OCI-LY7 (cell line): ENCODE measurements around the gene MKRN3. TPM values are rescaled to one million over a fixed set of nuclear protein-coding genes. Genes with fewer than 3 reads are reported as not detected.
"Not testable (repeated sequence)": the region's sequence is repeated elsewhere in the genome, so short reads cannot be mapped to it uniquely, and the experiment has no call there.

ENCODE experiments used
- BruUV-seq: library from RNA; stranded (reverse); fragments of 400-500 nt; replicated peaks from 2 replicates; lab custom pipeline; 2021; lab: Mats Ljungman, UMichigan
- CTCF ChIA-PET: fragments of 300-600 bp; sonication (Branson Sonifier 250); formaldehyde crosslinking; loops from one replicate; lab custom pipeline; 2022; ENCODE audit warnings: antibody characterized with exemption; ENCODE audit not compliant: unreplicated experiment; lab: Charles Lee
- POLR2A ChIA-PET: fragments of 300-600 bp; sonication (Branson Sonifier 250); formaldehyde crosslinking; loops from one replicate; lab custom pipeline; 2022; ENCODE audit warnings: antibody characterized with exemption; lab: Charles Lee
- DNase-seq: peaks from one replicate; pipeline ENCODE4 v3.0.0-alpha.2; 2015; ENCODE audit warnings: low spot score
- H2AFZ ChIP-seq: fragments of 200-600 bp; sonication (generic), shearing (Covaris generic); 2 replicates; pipeline ENCODE4 v1.6.1; 2014; ENCODE audit warnings: mild to moderate bottlenecking, antibody characterized with exemption, low read length, moderate library complexity
- H3K27ac ChIP-seq: fragments of 200-600 bp; sonication (generic); 2 replicates; pipeline ENCODE4 v1.5.1; 2014; ENCODE audit warnings: mixed run types, low read depth, mild to moderate bottlenecking, moderate library complexity, low read length, inconsistent platforms; ENCODE audit not compliant: poor library complexity, severe bottlenecking
- H3K36me3 ChIP-seq: fragments of 200-600 bp; sonication (generic); 2 replicates; pipeline ENCODE4 v1.6.1; 2014; ENCODE audit warnings: mild to moderate bottlenecking, antibody characterized with exemption, low read length, moderate library complexity, mixed read lengths; ENCODE audit not compliant: insufficient read depth
- H3K4me1 ChIP-seq: fragments of 200-600 bp; sonication (generic); 2 replicates; pipeline ENCODE4 v1.5.1; 2014; ENCODE audit warnings: mild to moderate bottlenecking, low read length; ENCODE audit not compliant: insufficient read depth, poor library complexity, severe bottlenecking
- H3K4me2 ChIP-seq: fragments of 200-600 bp; sonication (generic); 2 replicates; pipeline ENCODE4 v1.6.1; 2014; ENCODE audit warnings: mild to moderate bottlenecking, low read length
- H3K4me3 ChIP-seq: fragments of 200-600 bp; sonication (generic); 2 replicates; pipeline ENCODE4 v1.5.1; 2014; ENCODE audit warnings: mild to moderate bottlenecking, low read depth, low read length; ENCODE audit not compliant: poor library complexity, severe bottlenecking
- H3K79me2 ChIP-seq: fragments of 200-600 bp; sonication (generic); 2 replicates; pipeline ENCODE4 v1.6.1; 2016; ENCODE audit warnings: low read depth, mild to moderate bottlenecking, low read length, moderate library complexity, mixed read lengths; ENCODE audit not compliant: insufficient read depth
- H3K9me2 ChIP-seq: fragments of 200-600 bp; sonication (generic); 2 replicates; pipeline ENCODE4 v1.6.1; 2016; ENCODE audit warnings: mild to moderate bottlenecking, low read length, mixed read lengths; ENCODE audit not compliant: insufficient read depth
- H3K9me3 ChIP-seq: fragments of 200-600 bp; sonication (generic); 2 replicates; pipeline ENCODE4 v1.6.1; 2014; ENCODE audit warnings: mild to moderate bottlenecking, mixed run types, low read length, mixed read lengths
- H4K20me1 ChIP-seq: fragments of 200-600 bp; sonication (generic); 2 replicates; pipeline ENCODE4 v1.6.1; 2014; ENCODE audit warnings: mild to moderate bottlenecking, antibody characterized with exemption, low read length, moderate library complexity, mixed read lengths; ENCODE audit not compliant: insufficient read depth
- CTCF ChIP-seq: fragments of 200-600 bp; sonication (generic); conservative IDR thresholded peaks from 2 replicates; pipeline ENCODE4 v1.5.1; 2014; ENCODE audit warnings: mild to moderate bottlenecking, antibody characterized with exemption, low read length, moderate library complexity, mixed read lengths
- EZH2phosphoT487 ChIP-seq: fragments of 200-600 bp; sonication (generic); IDR thresholded peaks from 2 replicates; pipeline ENCODE4 v1.6.1; 2018; ENCODE audit warnings: low read depth, borderline replicate concordance, mild to moderate bottlenecking, mixed run types, antibody characterized with exemption, low read length, moderate library complexity, mixed read lengths
- intact Hi-C: fragments of 100-400 bp; cut with micrococcal nuclease; formaldehyde crosslinking; loops from one replicate; pipeline ENCODE4 v1.10.0; 2022; ENCODE audit not compliant: unreplicated experiment
- total RNA-seq, 2 experiments: library from RNA; depleted of rRNA in 1 of 2; stranded (reverse); fragments of >200 nt in 1 of 2; shearing (Covaris generic) in 1 of 2; gene quantifications; 2 replicates each; pipeline ENCODE4 v1.2.3, GENCODE V29; 2014 to 2022

The MKRN3 gene
- total RNA-seq, 2 experiments from 2014 or later: not detected

- CTCF ChIA-PET: no interaction called here
- H3K9me2 ChIP-seq: no peaks in the 10 kb centered on the region
- intact Hi-C loops: no loop called here
- H2AFZ ChIP-seq: no peak overlapping the region
- TF ChIP-seq EZH2phosphoT487 (no peak), CTCF (no peak)
- no peak overlapping the region for H3K4me2 ChIP-seq
- BruUV-seq: no TSS peak
- H3K4me3 ChIP-seq: no peak overlapping the region
- POLR2A ChIA-PET: no interaction called here
- no peaks in the 10 kb centered on the region for H3K79me2 ChIP-seq
- no peak for DNase-seq
- no peaks in the 10 kb centered on the region for H4K20me1 ChIP-seq
- no peak overlapping the region for H3K27ac ChIP-seq
- no peaks in the 10 kb centered on the region for H3K36me3 ChIP-seq
- H3K4me1 ChIP-seq: no peaks in the 10 kb centered on the region
- no peaks in the 10 kb centered on the region for H3K9me3 ChIP-seq
Measured at GRCh38 chr15:23594252-23594770, 28.8 kb downstream of the MKRN3 start.

- Histone ChIP-seq H3K9me2 (no peaks in the 10 kb centered on the region), H3K4me1 (no peaks in the 10 kb centered on the region), H2AFZ (no peak overlapping the region), H4K20me1 (no peaks in the 10 kb centered on the region), H3K36me3 (no peaks in the 10 kb centered on the region), H3K4me3 (no peak overlapping the region), H3K79me2 (no peaks in the 10 kb centered on the region), H3K4me2 (no peak overlapping the region), H3K27ac (no peak overlapping the region), H3K9me3 (no peaks in the 10 kb centered on the region)
- TF ChIP-seq EZH2phosphoT487: no peak
- TF ChIP-seq CTCF: no peak
- no peak for DNase-seq
- intact Hi-C loops: no loop called here
- ChIA-PET POLR2A (no interaction called here), CTCF (no interaction called here)
- BruUV-seq: no TSS peak
Measured at GRCh38 chr15:23595368-23595767, 29.9 kb downstream of the MKRN3 start.

GRCh38 chr15:23596736-23597135, 31.3 kb downstream of the MKRN3 start:
- CTCF ChIA-PET: no interaction called here
- Histone ChIP-seq H3K4me3 (no peak overlapping the region), H4K20me1 (no peaks in the 10 kb centered on the region), H3K9me3 (no peaks in the 10 kb centered on the region), H3K27ac (no peak overlapping the region), H3K79me2 (no peaks in the 10 kb centered on the region), H3K9me2 (no peaks in the 10 kb centered on the region), H3K4me1 (no peaks in the 10 kb centered on the region), H3K36me3 (no peaks in the 10 kb centered on the region), H3K4me2 (no peak overlapping the region), H2AFZ (no peak overlapping the region)
- TF ChIP-seq CTCF (no peak), EZH2phosphoT487 (no peak)
- BruUV-seq: no TSS peak
- no peak for DNase-seq
- intact Hi-C loops: no loop called here
- POLR2A ChIA-PET: no interaction called here

- BruUV-seq, H3K9me3 ChIP-seq, H3K9me2 ChIP-seq, intact Hi-C loops, DNase-seq, H3K27ac ChIP-seq, H3K79me2 ChIP-seq, CTCF ChIA-PET, H3K36me3 ChIP-seq, H2AFZ ChIP-seq, H3K4me3 ChIP-seq, H4K20me1 ChIP-seq, POLR2A ChIA-PET, H3K4me1 ChIP-seq, H3K4me2 ChIP-seq: not testable (repeated sequence)
Measured at GRCh38 chr15:23597278-23597677, 31.8 kb downstream of the MKRN3 start.
